OCI-LY7 (cell line): ENCODE measurements around the gene MARCHF6.

Experiments used
- EZH2phosphoT487 ChIP-seq: fragments of 200-600 bp; sonication (generic); IDR thresholded peaks from 2 replicates; pipeline ENCODE4 v1.6.1; 2018; ENCODE audit warnings: low read depth, borderline replicate concordance, mild to moderate bottlenecking, mixed run types, antibody characterized with exemption, low read length, moderate library complexity, mixed read lengths
- TF ChIP-seq, protein P1 (sequence below): fragments of 200-600 bp; sonication (generic); conservative IDR thresholded peaks from 2 replicates; pipeline ENCODE4 v1.5.1; 2014; ENCODE audit warnings: mild to moderate bottlenecking, antibody characterized with exemption, low read length, moderate library complexity, mixed read lengths

DNA sequence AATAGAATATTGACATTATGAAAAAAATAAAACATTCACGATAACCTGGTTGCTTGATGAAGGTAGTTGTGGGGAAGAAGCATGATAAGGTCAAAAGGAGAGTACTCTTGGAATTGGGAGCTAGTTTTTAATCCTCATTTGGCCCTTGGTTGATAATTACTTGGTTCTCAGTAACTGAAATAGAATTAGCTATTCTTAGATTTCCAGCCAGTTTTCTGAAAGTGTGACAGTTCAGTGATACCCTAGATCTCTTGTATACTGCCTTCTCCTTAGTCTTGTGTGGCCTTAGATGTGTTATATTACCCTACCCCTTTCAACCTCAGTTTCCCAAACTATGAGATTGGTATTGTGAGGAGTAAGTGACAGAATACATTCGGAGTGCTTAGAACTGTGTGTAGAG is 17.4 kb downstream of the MARCHF6 start:
- TF ChIP-seq, protein P1, sequence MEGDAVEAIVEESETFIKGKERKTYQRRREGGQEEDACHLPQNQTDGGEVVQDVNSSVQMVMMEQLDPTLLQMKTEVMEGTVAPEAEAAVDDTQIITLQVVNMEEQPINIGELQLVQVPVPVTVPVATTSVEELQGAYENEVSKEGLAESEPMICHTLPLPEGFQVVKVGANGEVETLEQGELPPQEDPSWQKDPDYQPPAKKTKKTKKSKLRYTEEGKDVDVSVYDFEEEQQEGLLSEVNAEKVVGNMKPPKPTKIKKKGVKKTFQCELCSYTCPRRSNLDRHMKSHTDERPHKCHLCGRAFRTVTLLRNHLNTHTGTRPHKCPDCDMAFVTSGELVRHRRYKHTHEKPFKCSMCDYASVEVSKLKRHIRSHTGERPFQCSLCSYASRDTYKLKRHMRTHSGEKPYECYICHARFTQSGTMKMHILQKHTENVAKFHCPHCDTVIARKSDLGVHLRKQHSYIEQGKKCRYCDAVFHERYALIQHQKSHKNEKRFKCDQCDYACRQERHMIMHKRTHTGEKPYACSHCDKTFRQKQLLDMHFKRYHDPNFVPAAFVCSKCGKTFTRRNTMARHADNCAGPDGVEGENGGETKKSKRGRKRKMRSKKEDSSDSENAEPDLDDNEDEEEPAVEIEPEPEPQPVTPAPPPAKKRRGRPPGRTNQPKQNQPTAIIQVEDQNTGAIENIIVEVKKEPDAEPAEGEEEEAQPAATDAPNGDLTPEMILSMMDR = no peak
- no peak for TF ChIP-seq EZH2phosphoT487
